Suprapubic skin (tissue), 4 donors: ENCODE results near the gene NCMAP. TPM values are rescaled to one million over a fixed set of nuclear protein-coding genes. Genes with fewer than 3 reads are reported as not detected.

Source experiments
- DNase-seq, 2 donors: peaks; one replicate each; pipeline ENCODE4 v3.0.0-alpha.2; 2019; ENCODE audit warnings: low spot score in 2 of 2
- H3K27ac ChIP-seq: fragments of 200-600 bp; sonication (generic); one replicate; pipeline ENCODE4 v1.5.1; 2019
- H3K27me3 ChIP-seq: fragments of 200-600 bp; sonication (generic); one replicate; pipeline ENCODE4 v1.5.1; 2019
- H3K36me3 ChIP-seq: fragments of 200-600 bp; sonication (generic); one replicate; pipeline ENCODE4 v1.5.1; 2019
- H3K4me1 ChIP-seq: fragments of 200-600 bp; sonication (generic); one replicate; pipeline ENCODE4 v1.5.1; 2019
- H3K4me3 ChIP-seq: fragments of 200-600 bp; sonication (generic); one replicate; pipeline ENCODE4 v1.5.1; 2019; ENCODE audit warnings: mild to moderate bottlenecking
- H3K9me3 ChIP-seq: fragments of 200-600 bp; sonication (generic); one replicate; pipeline ENCODE4 v1.5.1; 2019
- EP300 ChIP-seq: sonication (generic); formaldehyde crosslinking; IDR thresholded peaks from one replicate; pipeline ENCODE4 v1.6.1; 2017; ENCODE audit warnings: antibody characterized with exemption
- POLR2A ChIP-seq, 2 donors: fragments of 450-650 bp; IDR thresholded peaks; one replicate each; pipeline ENCODE4 v1.6.1; 2017; ENCODE audit warnings: antibody characterized with exemption in 2 of 2, mild to moderate bottlenecking in 2 of 2, moderate library complexity in 2 of 2
- POLR2AphosphoS5 ChIP-seq, 3 donors: sonication (generic); formaldehyde crosslinking; IDR thresholded peaks; one replicate each; pipeline ENCODE4 v1.6.1; 2017; ENCODE audit warnings: antibody characterized with exemption in 3 of 3
- WGBS: methylation state at CpG from one replicate; pipeline ENCODE4 v1.1.5; 2018; 5-methylcytosine and 5-hydroxymethylcytosine counted together
- total RNA-seq, 4 donors: library from RNA; depleted of rRNA; stranded (reverse); fragments of >200 nt; gene quantifications; one replicate each; pipeline ENCODE4 v1.1.0, GENCODE V29; 2016
- TF ChIP-seq, protein P1 (sequence below), 2 donors: fragments of 200-600 bp in 1 of 2; fragments of 450-650 bp in 1 of 2; sonication (generic) in 1 of 2; IDR thresholded peaks; one replicate each; pipeline ENCODE4 v1.5.1; 2016 to 2019; ENCODE audit warnings: antibody characterized with exemption in 2 of 2, mild to moderate bottlenecking in 1 of 2, moderate library complexity in 1 of 2

The NCMAP gene
- total RNA-seq, 4 donors from 2014 or later: 0.24 to 1.1 (median 0.34) TPM; not detected in 1

DNA sequence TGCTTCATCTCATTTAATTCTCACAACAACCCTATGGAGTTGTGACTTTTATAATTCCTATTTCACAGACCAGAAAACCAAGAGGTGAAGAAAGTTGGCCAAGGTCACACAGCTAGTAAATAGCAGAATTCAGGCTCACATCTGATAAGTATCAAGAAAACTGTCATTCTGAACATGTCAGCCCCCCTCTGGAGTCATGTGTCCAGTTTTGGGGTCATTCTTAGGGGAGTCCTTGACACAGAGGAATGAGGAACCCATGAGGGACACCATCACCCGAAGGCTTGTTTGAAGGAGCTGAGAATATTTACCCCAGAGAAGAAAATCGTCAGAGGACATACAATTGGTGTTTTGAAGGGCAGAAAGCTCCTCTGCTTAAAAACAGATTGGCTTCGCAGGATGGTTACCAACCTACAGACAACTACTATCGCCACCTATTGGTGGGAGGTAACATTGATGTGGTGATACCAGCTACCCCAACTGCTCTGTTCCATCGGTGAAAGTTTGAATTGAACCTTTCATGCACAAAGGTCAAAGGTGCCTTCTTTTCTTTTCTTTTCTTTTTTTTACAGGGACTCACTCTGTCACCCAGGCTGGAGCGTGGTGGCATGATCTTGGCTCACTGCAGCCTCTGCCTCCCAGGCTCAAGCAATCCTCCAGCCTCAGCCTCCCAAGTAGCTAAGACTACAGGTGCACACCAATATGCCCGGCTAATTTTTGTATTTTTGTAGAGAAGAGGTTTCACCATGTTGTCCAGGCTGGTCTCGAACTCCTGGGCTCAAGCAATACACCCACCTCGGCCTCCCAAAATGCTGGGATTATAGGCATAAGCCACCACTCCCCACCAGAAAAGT lies 31.3 kb downstream of the NCMAP start:
- no peak overlapping the region for H3K27ac ChIP-seq
- H3K9me3 ChIP-seq: no peaks in the 10 kb centered on the region
- DNase-seq: no peak
- H3K4me1 ChIP-seq: no peaks in the 10 kb centered on the region
- H3K27me3 ChIP-seq: peaks cover 11% of the 10 kb centered on the region
- no peaks in the 10 kb centered on the region for H3K36me3 ChIP-seq
- 34% methylated on average over 9 of the region's 9 CpGs for WGBS
- TF ChIP-seq, protein P1, sequence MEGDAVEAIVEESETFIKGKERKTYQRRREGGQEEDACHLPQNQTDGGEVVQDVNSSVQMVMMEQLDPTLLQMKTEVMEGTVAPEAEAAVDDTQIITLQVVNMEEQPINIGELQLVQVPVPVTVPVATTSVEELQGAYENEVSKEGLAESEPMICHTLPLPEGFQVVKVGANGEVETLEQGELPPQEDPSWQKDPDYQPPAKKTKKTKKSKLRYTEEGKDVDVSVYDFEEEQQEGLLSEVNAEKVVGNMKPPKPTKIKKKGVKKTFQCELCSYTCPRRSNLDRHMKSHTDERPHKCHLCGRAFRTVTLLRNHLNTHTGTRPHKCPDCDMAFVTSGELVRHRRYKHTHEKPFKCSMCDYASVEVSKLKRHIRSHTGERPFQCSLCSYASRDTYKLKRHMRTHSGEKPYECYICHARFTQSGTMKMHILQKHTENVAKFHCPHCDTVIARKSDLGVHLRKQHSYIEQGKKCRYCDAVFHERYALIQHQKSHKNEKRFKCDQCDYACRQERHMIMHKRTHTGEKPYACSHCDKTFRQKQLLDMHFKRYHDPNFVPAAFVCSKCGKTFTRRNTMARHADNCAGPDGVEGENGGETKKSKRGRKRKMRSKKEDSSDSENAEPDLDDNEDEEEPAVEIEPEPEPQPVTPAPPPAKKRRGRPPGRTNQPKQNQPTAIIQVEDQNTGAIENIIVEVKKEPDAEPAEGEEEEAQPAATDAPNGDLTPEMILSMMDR (IDR thresholded peaks at IDR 0.05): peak; percentile 51 to 71
- no peak for TF ChIP-seq POLR2A (IDR thresholded peaks at IDR 0.05)
- no peak for TF ChIP-seq EP300
- no peak for TF ChIP-seq POLR2AphosphoS5 (IDR thresholded peaks at IDR 0.05)
- no peak overlapping the region for H3K4me3 ChIP-seq

DNA sequence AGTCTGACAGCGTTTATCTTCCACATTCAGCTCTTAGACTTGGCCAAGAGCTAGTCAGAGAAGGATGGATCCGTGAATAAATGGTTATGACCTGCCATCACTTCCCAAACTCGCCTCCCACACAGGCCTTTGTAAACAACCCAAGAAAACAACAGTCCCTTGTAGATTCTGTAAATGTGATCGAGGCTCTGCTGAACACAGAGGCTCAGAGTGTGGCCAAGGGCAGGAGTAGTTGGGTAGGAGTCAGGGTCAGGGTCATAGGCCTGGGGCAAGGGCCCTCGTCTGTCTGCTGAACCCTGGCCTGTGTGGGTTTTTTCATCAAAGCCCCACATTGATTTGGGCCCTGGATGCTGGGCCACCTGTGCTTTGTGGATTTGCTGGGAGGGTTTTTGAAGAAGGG lies 32.7 kb downstream of the NCMAP start:
- WGBS: 91% methylated on average over 5 of the region's 5 CpGs
- TF ChIP-seq POLR2A (IDR thresholded peaks at IDR 0.05) (no peak), POLR2AphosphoS5 (IDR thresholded peaks at IDR 0.05) (no peak), EP300 (no peak)
- TF ChIP-seq, protein P1 (IDR thresholded peaks at IDR 0.05): no peak
- Histone ChIP-seq H3K4me1 (no peaks in the 10 kb centered on the region), H3K27me3 (peaks cover 11% of the 10 kb centered on the region), H3K36me3 (no peaks in the 10 kb centered on the region), H3K4me3 (no peak overlapping the region), H3K9me3 (no peaks in the 10 kb centered on the region), H3K27ac (no peak overlapping the region)
- DNase-seq: no peak

DNA sequence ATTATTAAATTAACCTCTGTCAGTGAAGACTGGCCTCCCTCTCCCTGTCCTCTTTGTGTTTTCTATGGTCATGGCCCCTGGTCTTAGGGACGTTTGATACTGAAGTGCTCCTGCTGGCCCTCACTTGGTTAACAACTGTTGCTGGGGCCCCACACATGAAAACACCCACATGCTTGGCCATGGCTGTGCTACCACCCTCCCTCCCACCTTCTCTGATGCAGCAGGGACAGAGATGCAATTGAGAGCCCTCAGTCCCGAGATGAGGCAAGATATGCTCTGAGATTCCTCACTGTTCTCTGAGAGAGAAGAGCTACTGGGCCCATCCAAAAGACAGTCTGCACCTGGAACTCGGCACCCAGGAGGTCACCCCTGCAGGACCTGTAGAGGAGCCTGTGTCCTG lies 33.3 kb downstream of the NCMAP start:
- Histone ChIP-seq H3K4me3 (no peak overlapping the region), H3K27me3 (peaks cover 11% of the 10 kb centered on the region), H3K27ac (no peak overlapping the region), H3K36me3 (no peaks in the 10 kb centered on the region), H3K9me3 (no peaks in the 10 kb centered on the region), H3K4me1 (no peaks in the 10 kb centered on the region)
- WGBS: 43% methylated on average over 1 of the region's 3 CpGs
- DNase-seq: no peak
- TF ChIP-seq POLR2A (IDR thresholded peaks at IDR 0.05) (no peak), EP300 (no peak), POLR2AphosphoS5 (IDR thresholded peaks at IDR 0.05) (no peak)
- TF ChIP-seq, protein P1 (IDR thresholded peaks at IDR 0.05): no peak

DNA sequence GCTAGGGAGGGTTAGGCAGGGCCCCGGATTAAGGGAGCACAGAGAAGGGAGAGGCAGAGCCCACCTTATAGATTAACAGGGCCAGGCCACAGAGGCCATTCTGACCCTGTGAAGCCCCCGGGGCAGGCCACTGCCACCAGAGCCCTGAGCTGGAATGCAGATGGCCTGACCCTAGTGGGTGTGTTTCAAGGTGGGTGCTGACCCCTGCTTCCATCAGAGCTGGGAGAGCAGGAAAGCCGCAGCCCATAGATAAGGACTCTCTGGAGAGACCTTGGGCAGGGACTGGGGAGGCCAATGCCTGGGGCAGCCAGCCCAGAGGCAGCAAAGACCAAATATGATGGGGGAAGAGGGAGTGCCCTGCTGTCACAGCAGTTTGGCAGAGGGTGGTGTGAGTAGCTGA lies 35.9 kb downstream of the NCMAP start:
- TF ChIP-seq EP300 (no peak), POLR2AphosphoS5 (IDR thresholded peaks at IDR 0.05) (no peak), POLR2A (IDR thresholded peaks at IDR 0.05) (no peak)
- TF ChIP-seq, protein P1 (IDR thresholded peaks at IDR 0.05): no peak
- H3K4me3 ChIP-seq: no peak overlapping the region
- no peaks in the 10 kb centered on the region for H3K36me3 ChIP-seq
- H3K4me1 ChIP-seq: peaks cover 4% of the 10 kb centered on the region
- H3K27ac ChIP-seq: no peak overlapping the region
- H3K9me3 ChIP-seq: no peaks in the 10 kb centered on the region
- 75% methylated on average over 3 of the region's 3 CpGs for WGBS
- H3K27me3 ChIP-seq: peaks cover 4% of the 10 kb centered on the region
- DNase-seq: peak in 1 of 2 donors; percentile 49

DNA sequence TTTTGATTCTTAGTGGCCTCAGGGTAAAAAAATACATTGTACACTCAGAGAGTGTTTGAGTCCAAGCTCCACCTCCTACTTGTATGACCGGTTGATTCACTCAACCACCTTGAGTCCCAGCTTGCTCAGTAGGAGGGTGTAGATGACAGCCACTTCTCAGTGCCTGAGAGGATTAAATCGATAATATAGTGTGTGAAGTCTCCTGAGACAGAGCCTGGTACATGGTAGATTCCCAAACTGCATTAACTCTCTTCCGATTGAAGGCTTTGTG lies 38.4 kb downstream of the NCMAP start:
- DNase-seq: no peak
- Histone ChIP-seq H3K36me3 (no peaks in the 10 kb centered on the region), H3K27me3 (peaks cover 7% of the 10 kb centered on the region), H3K27ac (no peak overlapping the region), H3K4me1 (peaks cover 4% of the 10 kb centered on the region), H3K9me3 (no peaks in the 10 kb centered on the region), H3K4me3 (no peak overlapping the region)
- TF ChIP-seq POLR2AphosphoS5 (IDR thresholded peaks at IDR 0.05) (no peak), POLR2A (IDR thresholded peaks at IDR 0.05) (no peak)
- WGBS: 60% methylated on average over 3 of the region's 3 CpGs
